Subcutaneous adipose tissue (tissue), 4 donors: ENCODE data around the gene FRMD4A. TPM values are rescaled to one million over a fixed set of nuclear protein-coding genes. Genes with fewer than 3 reads are reported as not detected.

Source experiments
- CTCF ChIP-seq: fragments of 450-650 bp; IDR thresholded peaks from one replicate; pipeline ENCODE4 v1.5.1; 2016; ENCODE audit warnings: low read depth, mild to moderate bottlenecking, control low read depth, antibody characterized with exemption, moderate library complexity
- total RNA-seq, 4 donors: library from RNA; depleted of rRNA; stranded (reverse); fragments of >200 nt; gene quantifications; one replicate each; pipeline ENCODE4 v1.1.0, GENCODE V29; 2016

FRMD4A gene
- total RNA-seq, 4 donors from 2014 or later = 70.0 to 206 (median 81.4) TPM

GRCh38 chr10:14126697-14127440 lies 203.9 kb downstream of the FRMD4A start:
- no peak for TF ChIP-seq CTCF

GRCh38 chr10:14125564-14125963 lies 205.2 kb downstream of the FRMD4A start:
- no peak for TF ChIP-seq CTCF

GRCh38 chr10:14124941-14125340 lies 205.8 kb downstream of the FRMD4A start:
- no peak for TF ChIP-seq CTCF

- no peak for TF ChIP-seq CTCF
Measured at GRCh38 chr10:14123139-14123538, 207.6 kb downstream of the FRMD4A start.

GRCh38 chr10:14120812-14121211 lies 209.9 kb downstream of the FRMD4A start:
- TF ChIP-seq CTCF = no peak

- no peak for TF ChIP-seq CTCF
Measured at GRCh38 chr10:14118953-14119352, 211.8 kb downstream of the FRMD4A start.

- no peak for TF ChIP-seq CTCF
Measured at GRCh38 chr10:14116837-14117236, 213.9 kb downstream of the FRMD4A start.
